SK-N-SH treated with all-trans-retinoic acid at 6 μM for 48 hours (cell line): ENCODE measurements around the gene CDCA8.

ENCODE experiments used
- ATAC-seq: fragments of 200-7000 bp; cut with Tn5 transposase; 3 replicates; pipeline ENCODE4 v1.9.1; 2020; ENCODE audit warnings: mild to moderate bottlenecking, moderate library complexity
- ARNTL ChIP-seq: fragments of 450-650 bp; formaldehyde crosslinking; IDR thresholded peaks from 2 replicates; pipeline ENCODE4 v1.5.0; 2020; ENCODE audit warnings: low read depth, mild to moderate bottlenecking, moderate library complexity, borderline replicate concordance
- BACH2 ChIP-seq: fragments of 250-450 bp; sonication (Bioruptor Pico); IDR thresholded peaks from 2 replicates; pipeline ENCODE4 v1.9.0; 2021; ENCODE audit warnings: mild to moderate bottlenecking, borderline replicate concordance
- CSDC2 ChIP-seq: fragments of 250-450 bp; sonication (Bioruptor Pico); IDR thresholded peaks from 2 replicates; pipeline ENCODE4 v1.5.0; 2020; ENCODE audit warnings: mild to moderate bottlenecking, moderate library complexity
- ESRRG ChIP-seq: fragments of 250-450 bp; sonication (Bioruptor Pico); IDR thresholded peaks from 2 replicates; pipeline ENCODE4 v1.6.1; 2021; ENCODE audit warnings: mild to moderate bottlenecking
- GLIS3 ChIP-seq: fragments of 250-450 bp; sonication (Bioruptor Pico); IDR thresholded peaks from 2 replicates; pipeline ENCODE4 v1.5.0; 2020; ENCODE audit warnings: mild to moderate bottlenecking, moderate library complexity
- ISL1 ChIP-seq: fragments of 250-450 bp; sonication (Bioruptor Pico); IDR thresholded peaks from 2 replicates; pipeline ENCODE4 v2.1.2; 2022; ENCODE audit warnings: mild to moderate bottlenecking, moderate library complexity
- OSR1 ChIP-seq: fragments of 250-450 bp; sonication (Bioruptor Pico); IDR thresholded peaks from 2 replicates; pipeline ENCODE4 v1.8.0; 2022; ENCODE audit warnings: moderate library complexity, mild to moderate bottlenecking, inconsistent platforms
- PPARA ChIP-seq: fragments of 250-450 bp; sonication (Bioruptor Pico); IDR thresholded peaks from 2 replicates; pipeline ENCODE4 v1.5.0; 2020; ENCODE audit warnings: mild to moderate bottlenecking, borderline replicate concordance
- RARB ChIP-seq: fragments of 250-450 bp; sonication (Bioruptor Pico); IDR thresholded peaks from 2 replicates; pipeline ENCODE4 v1.8.0; 2021; ENCODE audit warnings: mild to moderate bottlenecking, moderate library complexity
- TCF4 ChIP-seq: fragments of 250-450 bp; sonication (Bioruptor Pico); IDR thresholded peaks from 2 replicates; pipeline ENCODE4 v1.8.0; 2021; ENCODE audit warnings: mild to moderate bottlenecking, moderate library complexity, borderline replicate concordance
- TOX ChIP-seq: fragments of 250-450 bp; sonication (Bioruptor Pico); IDR thresholded peaks from 2 replicates; pipeline ENCODE4 v1.8.0; 2021; ENCODE audit warnings: mild to moderate bottlenecking, moderate library complexity, borderline replicate concordance
- ZFP3 ChIP-seq: fragments of 250-450 bp; sonication (Bioruptor Pico); IDR thresholded peaks from 2 replicates; pipeline ENCODE4 v1.5.0; 2020; ENCODE audit warnings: mild to moderate bottlenecking, moderate library complexity
- ZFP30 ChIP-seq: fragments of 450-650 bp; formaldehyde crosslinking; IDR thresholded peaks from 2 replicates; pipeline ENCODE4 v1.5.0; 2022; ENCODE audit warnings: mild to moderate bottlenecking, moderate library complexity
- ZNF70 ChIP-seq: fragments of 450-650 bp; formaldehyde crosslinking; IDR thresholded peaks from 2 replicates; pipeline ENCODE4 v1.5.0; 2020; ENCODE audit warnings: mild to moderate bottlenecking, moderate library complexity
- ZNF8 ChIP-seq: fragments of 450-650 bp; formaldehyde crosslinking; IDR thresholded peaks from 2 replicates; pipeline ENCODE4 v1.5.0; 2020; ENCODE audit warnings: mild to moderate bottlenecking, moderate library complexity
- TF ChIP-seq, protein P1 (sequence below): fragments of 250-450 bp; sonication (Bioruptor Pico); IDR thresholded peaks from 2 replicates; pipeline ENCODE4 v1.8.0; 2020; ENCODE audit warnings: mild to moderate bottlenecking, moderate library complexity, borderline replicate concordance
- TF ChIP-seq, protein P2 (sequence below): fragments of 250-450 bp; sonication (Bioruptor Pico); IDR thresholded peaks from 2 replicates; pipeline ENCODE4 v1.5.1; 2020; ENCODE audit warnings: low read depth, mild to moderate bottlenecking, moderate library complexity
- TF ChIP-seq, protein P3 (sequence below): fragments of 250-450 bp; sonication (Bioruptor Pico); IDR thresholded peaks from 2 replicates; pipeline ENCODE4 v1.8.0; 2021; ENCODE audit warnings: low read depth, mild to moderate bottlenecking, moderate library complexity, borderline replicate concordance
- TF ChIP-seq, protein P4 (sequence below): fragments of 250-450 bp; sonication (Bioruptor Pico); IDR thresholded peaks from 2 replicates; pipeline ENCODE4 v1.5.1; 2021; ENCODE audit warnings: mild to moderate bottlenecking, moderate library complexity

The CDCA8 gene

DNA sequence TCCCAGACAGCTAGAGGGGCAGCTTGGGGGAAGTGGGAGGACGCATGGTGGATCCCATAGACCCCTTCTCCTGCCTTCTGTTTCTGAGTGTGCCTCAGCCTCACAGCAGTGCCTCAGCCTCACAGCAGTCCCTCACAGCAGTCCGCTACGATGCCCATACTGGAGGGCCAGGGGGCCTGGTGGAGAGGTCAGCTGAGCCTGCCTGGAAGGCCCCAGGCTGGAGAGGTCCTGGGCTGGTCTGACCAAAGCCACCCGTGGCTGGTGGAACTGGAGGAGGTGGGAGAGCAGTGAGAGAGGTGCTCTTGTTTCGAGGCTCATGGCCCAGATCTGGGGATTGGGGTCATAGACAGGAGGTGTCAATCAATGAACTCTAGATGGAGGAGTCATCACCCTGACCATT lies 41.6 kb upstream of the CDCA8 start:
- TF ChIP-seq ZNF8 (CRISPR knock-in tag) = no peak
- no peak for TF ChIP-seq OSR1 (CRISPR knock-in tag)
- TF ChIP-seq, protein P1, sequence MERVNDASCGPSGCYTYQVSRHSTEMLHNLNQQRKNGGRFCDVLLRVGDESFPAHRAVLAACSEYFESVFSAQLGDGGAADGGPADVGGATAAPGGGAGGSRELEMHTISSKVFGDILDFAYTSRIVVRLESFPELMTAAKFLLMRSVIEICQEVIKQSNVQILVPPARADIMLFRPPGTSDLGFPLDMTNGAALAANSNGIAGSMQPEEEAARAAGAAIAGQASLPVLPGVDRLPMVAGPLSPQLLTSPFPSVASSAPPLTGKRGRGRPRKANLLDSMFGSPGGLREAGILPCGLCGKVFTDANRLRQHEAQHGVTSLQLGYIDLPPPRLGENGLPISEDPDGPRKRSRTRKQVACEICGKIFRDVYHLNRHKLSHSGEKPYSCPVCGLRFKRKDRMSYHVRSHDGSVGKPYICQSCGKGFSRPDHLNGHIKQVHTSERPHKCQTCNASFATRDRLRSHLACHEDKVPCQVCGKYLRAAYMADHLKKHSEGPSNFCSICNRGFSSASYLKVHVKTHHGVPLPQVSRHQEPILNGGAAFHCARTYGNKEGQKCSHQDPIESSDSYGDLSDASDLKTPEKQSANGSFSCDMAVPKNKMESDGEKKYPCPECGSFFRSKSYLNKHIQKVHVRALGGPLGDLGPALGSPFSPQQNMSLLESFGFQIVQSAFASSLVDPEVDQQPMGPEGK = no peak
- no peak for TF ChIP-seq ZFP3 (CRISPR knock-in tag)
- TF ChIP-seq GLIS3 = no peak
- TF ChIP-seq, all 23 proteins: peak for 0
- no peak for ATAC-seq

DNA sequence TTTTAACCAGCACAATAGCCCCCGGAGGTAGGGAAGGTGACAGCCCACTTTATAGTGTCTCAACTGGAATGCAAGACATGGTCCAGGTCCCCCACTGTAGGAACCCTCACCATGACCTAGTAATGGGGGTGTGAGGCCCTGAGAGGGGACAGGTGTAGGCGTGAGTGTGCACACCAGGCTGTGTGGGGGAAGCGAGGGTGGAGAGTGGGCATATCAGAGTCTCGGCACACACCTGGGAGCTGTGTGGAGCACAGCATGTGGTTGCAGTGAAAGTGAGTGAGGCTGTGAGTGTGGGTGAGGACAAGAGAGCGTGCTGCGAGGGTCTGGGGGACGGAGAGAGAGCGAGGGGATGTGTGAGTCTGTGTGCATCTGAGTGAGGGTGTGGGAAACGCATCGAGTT lies 40.5 kb upstream of the CDCA8 start:
- TF ChIP-seq PPARA (CRISPR knock-in tag) (no peak), CSDC2 (CRISPR knock-in tag) (no peak), ESRRG (no peak), ZNF70 (CRISPR knock-in tag) (no peak), BACH2 (CRISPR knock-in tag) (no peak), OSR1 (CRISPR knock-in tag) (no peak), RARB (CRISPR knock-in tag) (no peak), ISL1 (CRISPR knock-in tag) (no peak), ARNTL (no peak), TOX (no peak), ZFP30 (no peak), TCF4 (no peak)
- TF ChIP-seq, protein P2, sequence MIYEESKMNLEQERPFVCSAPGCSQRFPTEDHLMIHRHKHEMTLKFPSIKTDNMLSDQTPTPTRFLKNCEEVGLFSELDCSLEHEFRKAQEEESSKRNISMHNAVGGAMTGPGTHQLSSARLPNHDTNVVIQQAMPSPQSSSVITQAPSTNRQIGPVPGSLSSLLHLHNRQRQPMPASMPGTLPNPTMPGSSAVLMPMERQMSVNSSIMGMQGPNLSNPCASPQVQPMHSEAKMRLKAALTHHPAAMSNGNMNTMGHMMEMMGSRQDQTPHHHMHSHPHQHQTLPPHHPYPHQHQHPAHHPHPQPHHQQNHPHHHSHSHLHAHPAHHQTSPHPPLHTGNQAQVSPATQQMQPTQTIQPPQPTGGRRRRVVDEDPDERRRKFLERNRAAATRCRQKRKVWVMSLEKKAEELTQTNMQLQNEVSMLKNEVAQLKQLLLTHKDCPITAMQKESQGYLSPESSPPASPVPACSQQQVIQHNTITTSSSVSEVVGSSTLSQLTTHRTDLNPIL (CRISPR knock-in tag) = no peak
- TF ChIP-seq, protein P3, sequence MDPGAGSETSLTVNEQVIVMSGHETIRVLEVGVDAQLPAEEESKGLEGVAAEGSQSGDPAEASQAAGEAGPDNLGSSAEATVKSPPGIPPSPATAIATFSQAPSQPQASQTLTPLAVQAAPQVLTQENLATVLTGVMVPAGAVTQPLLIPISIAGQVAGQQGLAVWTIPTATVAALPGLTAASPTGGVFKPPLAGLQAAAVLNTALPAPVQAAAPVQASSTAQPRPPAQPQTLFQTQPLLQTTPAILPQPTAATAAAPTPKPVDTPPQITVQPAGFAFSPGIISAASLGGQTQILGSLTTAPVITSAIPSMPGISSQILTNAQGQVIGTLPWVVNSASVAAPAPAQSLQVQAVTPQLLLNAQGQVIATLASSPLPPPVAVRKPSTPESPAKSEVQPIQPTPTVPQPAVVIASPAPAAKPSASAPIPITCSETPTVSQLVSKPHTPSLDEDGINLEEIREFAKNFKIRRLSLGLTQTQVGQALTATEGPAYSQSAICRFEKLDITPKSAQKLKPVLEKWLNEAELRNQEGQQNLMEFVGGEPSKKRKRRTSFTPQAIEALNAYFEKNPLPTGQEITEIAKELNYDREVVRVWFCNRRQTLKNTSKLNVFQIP (CRISPR knock-in tag) = no peak
- TF ChIP-seq, protein P1 = no peak
- TF ChIP-seq, protein P4, sequence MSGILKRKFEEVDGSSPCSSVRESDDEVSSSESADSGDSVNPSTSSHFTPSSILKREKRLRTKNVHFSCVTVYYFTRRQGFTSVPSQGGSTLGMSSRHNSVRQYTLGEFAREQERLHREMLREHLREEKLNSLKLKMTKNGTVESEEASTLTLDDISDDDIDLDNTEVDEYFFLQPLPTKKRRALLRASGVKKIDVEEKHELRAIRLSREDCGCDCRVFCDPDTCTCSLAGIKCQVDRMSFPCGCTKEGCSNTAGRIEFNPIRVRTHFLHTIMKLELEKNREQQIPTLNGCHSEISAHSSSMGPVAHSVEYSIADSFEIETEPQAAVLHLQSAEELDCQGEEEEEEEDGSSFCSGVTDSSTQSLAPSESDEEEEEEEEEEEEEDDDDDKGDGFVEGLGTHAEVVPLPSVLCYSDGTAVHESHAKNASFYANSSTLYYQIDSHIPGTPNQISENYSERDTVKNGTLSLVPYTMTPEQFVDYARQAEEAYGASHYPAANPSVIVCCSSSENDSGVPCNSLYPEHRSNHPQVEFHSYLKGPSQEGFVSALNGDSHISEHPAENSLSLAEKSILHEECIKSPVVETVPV (CRISPR knock-in tag) = no peak
- no peak for ATAC-seq

DNA sequence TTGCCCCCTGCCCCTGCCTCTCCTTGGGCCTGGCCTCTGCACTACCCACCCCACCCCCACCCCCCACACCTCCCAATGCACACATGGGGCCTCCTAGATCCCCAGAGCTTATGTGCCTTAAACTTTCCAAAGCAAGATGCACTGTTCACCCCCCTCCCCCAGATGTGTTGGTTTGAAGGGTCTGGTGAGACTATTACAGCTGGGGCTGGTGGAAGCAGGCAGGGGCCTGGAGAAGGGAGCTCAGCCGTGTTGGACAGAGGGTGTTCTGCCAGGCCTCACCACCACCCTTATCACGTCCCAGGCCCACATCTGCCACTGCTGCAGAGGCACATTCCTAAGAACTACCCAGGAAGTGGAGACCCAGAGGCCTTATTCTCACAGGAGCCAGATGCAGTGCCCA lies 39.3 kb upstream of the CDCA8 start:
- TF ChIP-seq ISL1 (CRISPR knock-in tag) (no peak), TOX (no peak), BACH2 (CRISPR knock-in tag) (no peak), GLIS3 (no peak), ZFP30 (no peak)
- TF ChIP-seq, protein P1 = no peak
- TF ChIP-seq, protein P2 (CRISPR knock-in tag) = no peak
- no peak for ATAC-seq
